HG02798 (cell line): Measurements from ENCODE around the gene LPO.

Source experiments
- ATAC-seq: cut with Tn5 transposase; IDR thresholded peaks from one replicate; pipeline ENCODE4 v1.9.1; 2021; ENCODE audit warnings: mild to moderate bottlenecking; ENCODE audit not compliant: unreplicated experiment, poor library complexity

Gene LPO

DNA sequence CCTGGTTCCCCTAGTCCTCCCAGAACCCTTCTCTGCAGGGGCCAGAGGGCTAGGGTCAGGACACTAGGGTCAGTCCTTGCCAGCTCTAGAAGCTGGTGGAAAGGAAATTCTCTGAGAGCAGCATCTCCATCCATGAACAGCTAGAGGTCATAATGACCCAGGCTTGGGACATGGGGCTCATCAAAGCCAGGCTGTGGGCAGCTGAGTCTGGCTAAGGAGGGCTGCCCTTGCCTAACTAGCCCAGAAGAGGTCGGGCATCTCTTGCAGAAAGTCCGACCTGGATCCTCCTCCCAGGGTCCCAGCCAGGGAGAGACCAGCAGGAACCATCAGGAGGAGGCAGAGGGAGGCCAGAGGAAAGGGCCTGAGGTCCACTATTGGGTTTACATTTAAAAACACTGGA is 38.0 kb downstream of the LPO start:
- no peak for ATAC-seq

DNA sequence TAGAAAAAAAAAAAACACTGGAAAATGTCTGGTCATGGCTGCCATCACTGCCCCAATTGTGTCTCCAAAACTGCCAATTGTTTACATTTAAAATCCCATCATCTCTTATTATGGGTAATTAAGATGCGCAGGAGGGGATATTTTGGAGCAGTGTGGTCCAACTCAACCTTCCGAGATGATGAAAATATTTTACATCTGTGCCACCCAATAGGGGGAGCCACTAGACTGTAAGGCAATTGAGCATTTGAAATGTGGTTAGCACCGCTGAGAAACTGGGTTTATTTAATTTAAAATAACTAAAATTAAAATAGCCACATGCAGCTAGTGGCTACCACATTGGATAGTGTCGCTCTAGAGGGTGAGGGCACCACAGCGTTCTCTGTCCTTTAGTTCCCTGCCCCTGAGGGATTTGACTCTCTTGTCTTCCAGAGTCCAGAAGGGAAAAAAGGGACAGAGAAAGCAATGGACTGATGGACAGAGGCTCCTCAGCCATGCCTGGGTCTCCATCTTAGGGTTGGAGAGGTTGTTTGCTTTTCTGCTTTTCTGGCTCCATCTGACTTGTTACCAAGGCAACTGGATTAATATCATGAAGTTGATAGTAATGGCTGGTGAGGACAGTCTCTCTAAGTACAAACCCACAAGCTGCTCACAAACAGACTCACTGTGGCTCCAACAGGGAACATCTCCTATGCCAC is 38.9 kb downstream of the LPO start:
- no peak for ATAC-seq

DNA sequence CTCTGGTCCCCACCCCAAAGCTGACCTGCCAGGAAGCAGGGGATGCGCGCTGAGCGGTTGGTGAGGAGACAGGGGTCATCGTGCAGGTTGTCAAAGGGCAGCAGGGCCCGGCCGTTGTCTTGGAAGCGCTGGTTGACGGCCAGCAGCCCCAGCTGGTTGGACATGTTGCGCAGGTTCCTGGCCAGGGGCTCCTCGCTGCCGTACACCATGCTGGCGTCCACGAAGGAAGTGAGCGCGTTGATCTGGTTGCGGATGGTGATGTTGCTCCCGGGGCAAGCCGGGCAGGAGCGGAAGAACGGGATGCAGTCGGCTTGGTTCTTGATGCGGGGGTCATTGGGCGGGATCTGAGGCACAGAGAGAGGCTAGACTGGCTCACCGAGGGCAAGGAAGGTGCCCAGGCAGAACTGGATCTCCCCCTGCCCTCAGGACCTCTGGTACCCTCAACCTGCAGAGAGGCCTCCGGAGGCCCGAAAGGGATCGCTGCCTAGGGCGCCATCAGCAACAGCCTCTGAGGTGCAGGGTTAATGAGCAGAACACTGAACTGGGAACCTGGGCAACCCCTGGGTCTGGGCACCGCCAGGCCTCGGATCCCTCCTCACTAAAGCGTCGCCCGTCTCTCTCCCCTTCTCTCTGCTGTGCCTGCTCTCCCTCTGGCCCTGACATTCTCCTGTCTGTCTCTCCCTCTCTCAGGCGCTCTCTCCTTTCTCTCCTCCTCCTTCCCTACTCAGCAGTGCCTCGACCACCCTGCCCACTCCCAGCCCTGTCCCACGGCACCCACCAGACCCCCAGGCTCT is 39.6 kb downstream of the LPO start:
- no peak for ATAC-seq

DNA sequence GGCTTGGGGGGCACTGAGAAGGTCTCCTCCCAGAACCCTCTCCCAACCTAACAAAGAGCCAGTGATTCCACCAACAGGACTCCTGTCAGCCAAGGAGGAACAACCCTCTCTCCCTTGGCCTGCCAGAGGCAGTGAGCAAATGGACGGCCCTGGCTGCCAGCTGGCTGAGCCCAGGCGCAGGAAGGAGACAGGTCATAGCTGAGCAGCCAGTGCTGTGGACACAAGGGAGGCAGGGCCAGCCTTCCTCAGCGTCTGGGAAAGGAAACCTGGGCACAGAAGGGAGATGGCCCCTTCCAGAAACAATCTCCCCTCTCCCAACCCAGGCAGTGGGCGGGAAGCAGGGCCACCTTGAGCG is 40.3 kb downstream of the LPO start:
- no peak for ATAC-seq

DNA sequence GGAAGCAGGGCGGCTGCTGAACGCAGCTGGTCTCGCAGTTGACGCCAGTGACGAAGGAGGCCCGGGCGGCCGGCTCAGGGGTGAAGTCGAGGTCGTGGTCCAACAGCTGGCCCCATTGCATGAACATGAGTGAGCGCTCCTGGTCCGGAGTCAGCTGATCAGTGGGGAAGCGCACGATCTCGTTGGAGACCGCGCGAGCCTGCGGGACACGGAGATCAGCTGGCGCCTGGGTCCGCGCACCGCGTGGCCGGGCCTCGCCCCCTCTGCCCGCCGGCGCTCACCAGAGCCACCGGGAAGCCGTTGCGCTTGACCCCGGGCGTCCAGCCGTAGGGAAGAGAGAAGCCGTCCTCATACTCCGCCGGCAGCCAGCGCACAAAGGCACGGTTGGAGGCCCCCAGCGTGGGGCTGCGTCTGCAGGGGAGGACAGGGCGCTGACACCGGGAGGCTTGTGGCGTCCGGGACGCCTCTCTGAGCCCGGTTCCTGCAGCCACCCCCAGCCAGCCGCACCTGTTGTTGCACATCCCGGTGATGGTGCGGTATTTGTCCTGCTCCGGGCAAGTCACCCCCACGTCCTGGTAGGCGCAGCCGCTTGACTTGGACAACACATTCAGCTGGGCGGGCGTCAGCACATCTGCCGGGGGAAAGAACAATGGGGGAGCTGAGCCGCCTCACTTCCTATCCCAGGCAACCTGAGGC is 40.8 kb downstream of the LPO start:
- no peak for ATAC-seq

DNA sequence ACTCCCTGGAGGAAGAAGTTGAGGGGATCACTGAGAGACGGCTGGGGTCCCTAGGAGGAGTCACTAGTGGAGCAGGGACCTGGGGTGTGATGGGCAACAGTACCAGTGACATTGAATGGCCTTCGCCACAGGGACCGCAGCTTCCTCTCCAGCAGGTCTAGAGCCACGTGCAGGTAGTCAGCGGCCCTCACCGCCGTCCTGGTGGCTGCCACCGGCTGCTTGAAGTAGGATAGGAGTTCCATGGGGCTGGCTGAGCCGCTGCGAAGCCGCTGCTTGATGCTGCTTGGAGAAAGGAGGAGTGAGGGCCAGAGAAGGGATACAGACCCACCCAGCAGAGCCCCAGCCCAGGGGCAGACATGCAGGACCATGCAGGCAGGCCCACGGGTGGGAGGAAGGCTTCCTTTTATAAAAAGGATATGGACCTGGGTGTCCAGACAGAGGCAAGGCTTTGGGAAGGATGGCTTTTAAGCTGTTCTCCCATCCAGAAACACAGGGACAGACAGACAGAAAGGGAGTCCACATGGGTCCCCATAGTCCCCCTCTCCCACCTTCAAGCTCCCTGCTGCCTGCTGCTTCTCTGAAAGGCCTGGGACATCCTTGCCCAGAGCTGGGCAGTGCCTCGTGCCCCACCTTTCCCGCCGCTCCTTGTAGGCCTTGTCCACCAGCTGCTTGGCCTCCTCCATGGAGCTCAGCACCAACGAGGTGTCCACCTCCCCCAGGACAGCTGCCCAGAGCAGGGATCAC is 41.5 kb downstream of the LPO start:
- no peak for ATAC-seq

DNA sequence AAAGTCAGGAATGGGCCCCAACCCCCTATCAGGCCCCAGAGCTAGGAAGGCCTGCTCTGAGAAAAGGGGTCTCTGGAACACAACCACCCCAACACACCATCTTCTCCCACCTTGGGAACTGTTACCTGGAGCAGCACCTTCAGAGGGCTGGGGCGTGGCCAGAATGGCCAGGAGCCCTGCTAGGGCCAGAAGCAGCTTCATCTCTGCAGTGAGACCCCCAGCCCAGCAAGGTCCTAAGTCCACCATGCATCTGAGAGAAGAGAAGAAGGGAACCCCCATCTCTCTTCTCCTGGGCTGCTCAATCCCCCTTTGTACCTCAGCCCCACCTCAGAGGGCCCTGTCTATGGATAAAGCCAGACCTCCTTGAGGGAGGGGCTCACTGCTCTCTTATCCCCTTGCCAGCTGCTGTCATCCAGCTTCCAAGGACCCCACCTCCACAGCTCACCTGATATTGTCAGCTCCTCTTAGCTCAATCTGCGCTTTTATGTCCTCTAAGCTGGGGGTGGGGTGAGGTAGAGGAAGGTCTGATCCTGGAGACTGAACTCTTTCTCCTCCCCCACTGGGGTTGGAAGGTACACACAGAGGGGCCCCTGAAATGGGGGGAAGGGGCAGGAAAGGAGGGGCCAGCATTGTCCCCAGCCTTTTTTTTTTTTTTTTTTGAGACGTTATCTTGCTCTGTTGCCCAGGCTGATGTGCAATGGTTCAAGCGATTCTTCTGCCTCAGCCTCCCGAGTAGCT is 42.3 kb downstream of the LPO start, which contains the start of gene MPO:
TSS of gene MPO (minus strand) at position 456 of the 738 bp plus-strand sequence. CDS start at position 279, 177 bp downstream.
- ATAC-seq: no peak

DNA sequence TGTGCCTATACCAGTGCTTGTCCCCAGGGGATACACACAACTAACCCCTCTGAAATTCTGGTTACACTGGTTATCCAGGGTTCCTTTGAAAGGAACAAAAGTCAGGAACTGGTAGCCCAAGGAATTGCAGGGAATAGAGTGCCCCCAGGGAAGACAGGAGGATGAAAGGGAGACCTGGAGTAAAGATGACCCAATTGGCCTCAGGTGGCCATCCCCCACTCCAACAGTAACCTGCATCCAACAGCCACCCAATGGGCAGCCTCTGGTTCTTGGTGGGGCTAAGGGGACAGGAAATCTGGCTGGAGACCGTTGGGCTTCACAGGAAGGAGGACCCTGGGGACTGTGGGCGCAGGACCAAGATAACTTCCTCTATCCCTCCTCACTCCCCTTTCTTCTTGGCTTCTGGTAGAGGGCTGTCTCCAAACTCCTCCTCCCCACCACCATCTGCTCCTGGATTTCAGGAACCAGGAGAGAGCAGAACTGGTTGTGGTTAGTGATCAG is 43.2 kb downstream of the LPO start:
- ATAC-seq: no peak

DNA sequence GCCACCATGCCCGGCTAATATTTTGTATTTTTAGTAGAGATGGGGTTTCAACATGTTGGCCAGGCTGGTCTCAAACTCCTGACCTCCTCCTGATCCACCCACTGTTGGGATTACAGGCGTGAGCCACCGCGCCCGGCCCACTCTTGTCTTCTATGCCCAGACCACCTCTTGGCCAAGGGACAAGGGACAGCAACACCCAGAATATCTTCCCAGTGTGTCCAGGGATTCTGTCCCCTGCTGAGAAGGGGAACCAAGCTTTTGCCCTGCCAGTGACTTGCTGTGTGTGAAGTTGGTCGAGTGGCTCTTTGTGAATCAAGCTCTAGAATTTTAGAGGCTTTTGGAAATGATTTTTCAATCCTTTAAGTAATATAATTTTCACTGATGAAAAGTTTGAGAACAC is 44.1 kb downstream of the LPO start:
- no peak for ATAC-seq

DNA sequence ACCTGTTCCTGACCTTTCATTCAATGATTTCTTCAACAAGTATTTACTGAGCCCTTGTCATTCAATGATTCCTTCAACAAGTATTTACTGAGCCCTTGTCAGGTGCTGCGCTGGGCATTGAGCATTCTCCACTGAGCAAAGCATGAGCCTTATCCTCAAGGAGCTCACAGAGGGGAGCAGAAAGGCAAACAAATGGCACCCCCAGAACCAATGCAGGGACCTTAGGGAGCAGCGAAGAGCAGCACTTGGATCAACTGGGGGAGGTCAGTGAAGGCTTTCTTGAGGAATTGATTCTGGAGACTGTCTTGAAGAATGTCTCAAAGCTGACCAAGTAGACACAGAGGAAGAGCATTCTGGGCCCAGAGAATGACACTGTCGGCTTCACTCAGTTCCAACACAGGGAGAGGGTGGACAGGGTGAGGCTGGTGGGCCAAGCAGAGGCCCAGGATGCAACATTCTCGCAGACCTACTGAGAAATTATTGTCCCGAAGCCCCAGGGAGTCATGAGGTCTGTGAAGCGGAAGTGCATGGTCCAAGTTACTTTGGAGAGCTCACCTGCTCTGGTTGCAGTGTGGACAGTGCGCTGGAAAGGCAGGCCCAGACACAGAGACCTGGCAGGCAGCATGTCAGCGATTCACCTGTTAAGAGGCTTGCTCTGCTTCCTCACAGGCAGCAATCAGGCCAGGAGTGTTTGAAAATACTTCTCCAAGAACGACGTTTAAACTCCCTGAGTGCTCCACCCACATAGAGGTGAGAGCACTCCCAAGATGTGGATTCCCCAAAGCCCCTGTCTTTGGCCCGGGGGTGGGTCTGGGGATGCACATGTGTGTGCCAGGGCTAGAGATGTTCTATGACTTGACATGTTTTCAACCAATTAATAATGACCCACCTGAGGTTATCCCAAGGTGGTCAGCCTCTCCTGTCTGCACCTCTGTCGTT is 45.6 kb downstream of the LPO start:
- no peak for ATAC-seq

DNA sequence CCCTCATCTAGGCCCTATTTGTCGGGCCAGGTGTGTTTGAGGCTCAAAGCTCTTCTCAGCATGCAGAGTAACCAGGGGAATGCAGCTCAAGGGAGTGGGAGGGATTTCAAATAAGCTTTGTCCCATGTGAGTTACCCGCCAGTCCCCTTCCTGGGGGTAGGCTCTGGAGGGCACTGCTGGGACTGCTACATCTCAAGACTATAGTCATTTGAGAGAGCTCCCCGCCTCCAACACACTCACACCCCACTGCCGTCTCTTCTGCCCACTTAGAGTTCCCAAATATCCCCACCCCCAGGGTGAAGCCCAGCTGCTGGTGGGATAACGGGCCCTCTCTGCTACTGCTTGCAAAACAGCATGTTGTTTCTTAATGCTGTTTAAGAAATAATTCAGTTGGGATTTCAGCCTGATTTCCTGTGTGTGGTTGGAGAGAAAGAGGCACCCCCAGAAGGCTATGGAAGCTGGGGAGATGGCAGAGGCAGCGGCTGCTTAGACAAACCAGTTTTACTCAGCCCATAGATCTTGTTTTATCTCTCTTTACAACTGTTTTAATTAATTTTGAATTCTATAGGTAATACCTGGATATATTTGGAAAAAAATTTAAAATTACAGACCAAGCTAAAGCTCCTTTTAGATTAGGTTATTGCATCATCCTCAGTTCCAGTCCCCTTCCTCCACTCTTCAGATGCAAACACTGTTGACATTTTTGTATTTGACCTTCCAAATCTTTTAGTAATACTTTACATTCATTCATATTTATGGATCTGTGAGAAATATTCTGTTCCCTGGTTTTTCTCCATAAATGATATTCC is 46.4 kb downstream of the LPO start:
- ATAC-seq: no peak

DNA sequence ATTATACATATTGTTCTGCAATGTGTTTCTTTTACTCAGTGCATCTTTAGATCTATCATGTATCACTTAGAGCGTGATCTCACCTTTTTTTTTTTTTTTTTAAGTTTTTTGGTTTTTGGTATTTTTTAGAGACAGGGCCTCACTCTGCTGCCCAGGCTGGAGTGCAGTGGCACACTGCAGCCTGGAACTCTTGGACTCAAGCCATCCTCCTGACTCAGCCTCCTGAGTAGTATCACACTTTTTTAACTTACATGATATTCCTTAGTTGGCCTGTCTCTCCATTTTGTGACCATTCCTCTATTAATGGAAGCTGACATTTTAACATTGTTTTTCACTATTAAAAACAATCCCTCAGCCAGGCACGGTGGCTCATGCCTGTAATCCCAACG is 47.0 kb downstream of the LPO start:
- ATAC-seq: no peak

DNA sequence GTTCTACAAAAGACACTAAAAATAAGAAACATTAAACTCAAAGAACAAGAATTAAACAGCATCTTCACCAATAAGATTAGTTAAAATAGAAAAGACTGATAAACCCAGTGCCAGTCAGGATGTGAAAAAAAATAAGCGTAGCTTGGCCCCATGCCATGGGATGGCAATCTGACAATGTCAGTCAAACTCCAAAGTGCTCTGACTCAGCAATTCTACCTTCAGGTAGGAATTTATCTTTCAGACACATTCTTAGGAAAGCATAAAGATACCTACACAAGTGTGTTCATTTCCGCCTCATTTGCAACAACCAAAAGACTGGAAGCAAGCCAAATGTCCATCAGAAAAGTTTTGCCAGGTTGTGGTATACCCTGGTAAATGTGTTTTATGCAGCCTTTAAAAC is 51.5 kb downstream of the LPO start:
- ATAC-seq: no peak

DNA sequence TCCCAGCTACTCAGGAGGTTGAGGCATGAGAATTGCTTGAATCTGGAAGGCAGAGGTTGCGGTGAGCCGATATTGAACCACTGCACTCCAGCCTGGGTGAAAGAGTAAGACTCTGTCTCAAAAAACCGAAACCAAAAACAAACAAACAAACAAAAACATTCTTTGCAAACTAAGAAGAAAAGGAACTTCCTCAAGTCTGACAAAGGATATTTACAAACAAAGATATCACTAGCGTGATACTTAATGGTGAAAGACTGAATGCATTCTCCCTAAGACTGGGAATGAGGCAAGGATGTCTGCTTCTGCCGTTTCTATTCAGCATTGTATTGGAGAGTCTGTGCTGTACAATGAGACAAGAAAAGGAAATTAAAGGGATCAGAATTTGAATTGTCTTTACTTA is 52.9 kb downstream of the LPO start:
- no peak for ATAC-seq

DNA sequence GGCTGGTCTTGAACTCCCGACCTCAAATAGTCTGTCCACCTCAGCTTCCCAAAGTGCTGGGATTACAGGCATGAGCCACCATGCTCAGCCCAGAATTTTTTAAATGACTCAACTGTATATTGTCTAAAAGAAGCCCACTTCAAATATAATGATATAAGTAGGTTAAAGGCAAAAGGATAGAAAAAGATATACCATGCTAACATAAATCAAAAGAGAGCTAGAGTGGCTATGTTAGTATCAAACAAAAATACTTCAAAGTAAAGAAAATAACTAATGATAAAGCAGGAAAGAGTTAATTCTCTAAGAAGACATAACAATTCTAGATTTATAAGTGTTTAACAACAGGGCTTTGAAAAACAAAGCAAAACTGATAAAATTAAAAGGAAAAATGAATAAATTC is 55.6 kb downstream of the LPO start:
- no peak for ATAC-seq

DNA sequence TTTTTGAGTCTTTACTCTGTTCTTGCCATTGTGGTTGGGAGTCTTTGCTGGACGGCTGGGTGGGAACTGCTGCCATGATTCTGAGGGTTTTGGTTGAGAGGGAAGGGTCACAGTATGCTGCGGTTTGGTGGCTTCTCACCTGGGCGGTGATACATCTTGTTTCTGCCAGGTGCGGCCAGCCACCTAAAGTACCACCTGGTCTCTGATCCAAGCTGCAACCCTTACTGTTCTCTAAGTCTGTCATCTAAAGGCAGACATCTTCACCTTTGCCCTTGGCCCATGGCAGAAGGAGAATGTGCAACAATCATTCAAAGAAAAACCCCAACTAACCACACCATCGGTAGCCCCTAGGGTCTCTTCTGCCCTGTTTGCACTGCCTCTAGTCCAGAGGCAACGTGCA is 62.0 kb downstream of the LPO start:
- ATAC-seq: no peak

DNA sequence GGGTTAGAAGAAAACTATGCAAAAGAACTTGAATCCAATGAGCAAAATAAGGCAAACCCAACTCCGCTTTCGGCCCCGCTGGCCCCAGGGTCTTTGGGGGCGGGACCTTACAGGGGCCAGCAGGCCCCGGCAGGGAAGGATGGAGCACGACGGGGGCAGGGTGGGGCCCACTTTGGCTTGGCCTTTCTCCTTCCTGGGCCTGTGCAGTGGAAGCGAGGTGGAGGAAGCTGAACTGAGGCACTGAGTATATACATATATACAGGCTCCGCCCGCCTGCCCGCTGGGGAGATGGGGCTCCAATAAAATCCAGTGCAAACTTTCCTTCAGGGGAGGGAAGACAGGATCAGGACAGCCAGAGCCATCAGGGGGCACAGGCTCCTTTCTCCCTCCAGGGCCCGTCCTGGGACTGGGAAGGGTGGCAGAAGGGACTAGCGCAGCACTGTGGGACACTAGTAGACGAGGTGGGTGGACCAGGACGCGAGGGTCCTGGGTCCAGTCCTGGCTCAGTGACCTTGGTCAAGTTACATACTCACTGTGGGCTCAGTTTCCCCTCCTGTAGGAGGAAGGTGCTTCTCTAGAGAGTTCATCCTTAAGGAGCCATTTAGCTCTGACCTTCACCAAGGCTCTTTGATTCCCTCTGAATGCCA is 63.2 kb downstream of the LPO start:
- no peak for ATAC-seq
